ENCODE results near the gene CFAP91.

Gene CFAP91

DNA sequence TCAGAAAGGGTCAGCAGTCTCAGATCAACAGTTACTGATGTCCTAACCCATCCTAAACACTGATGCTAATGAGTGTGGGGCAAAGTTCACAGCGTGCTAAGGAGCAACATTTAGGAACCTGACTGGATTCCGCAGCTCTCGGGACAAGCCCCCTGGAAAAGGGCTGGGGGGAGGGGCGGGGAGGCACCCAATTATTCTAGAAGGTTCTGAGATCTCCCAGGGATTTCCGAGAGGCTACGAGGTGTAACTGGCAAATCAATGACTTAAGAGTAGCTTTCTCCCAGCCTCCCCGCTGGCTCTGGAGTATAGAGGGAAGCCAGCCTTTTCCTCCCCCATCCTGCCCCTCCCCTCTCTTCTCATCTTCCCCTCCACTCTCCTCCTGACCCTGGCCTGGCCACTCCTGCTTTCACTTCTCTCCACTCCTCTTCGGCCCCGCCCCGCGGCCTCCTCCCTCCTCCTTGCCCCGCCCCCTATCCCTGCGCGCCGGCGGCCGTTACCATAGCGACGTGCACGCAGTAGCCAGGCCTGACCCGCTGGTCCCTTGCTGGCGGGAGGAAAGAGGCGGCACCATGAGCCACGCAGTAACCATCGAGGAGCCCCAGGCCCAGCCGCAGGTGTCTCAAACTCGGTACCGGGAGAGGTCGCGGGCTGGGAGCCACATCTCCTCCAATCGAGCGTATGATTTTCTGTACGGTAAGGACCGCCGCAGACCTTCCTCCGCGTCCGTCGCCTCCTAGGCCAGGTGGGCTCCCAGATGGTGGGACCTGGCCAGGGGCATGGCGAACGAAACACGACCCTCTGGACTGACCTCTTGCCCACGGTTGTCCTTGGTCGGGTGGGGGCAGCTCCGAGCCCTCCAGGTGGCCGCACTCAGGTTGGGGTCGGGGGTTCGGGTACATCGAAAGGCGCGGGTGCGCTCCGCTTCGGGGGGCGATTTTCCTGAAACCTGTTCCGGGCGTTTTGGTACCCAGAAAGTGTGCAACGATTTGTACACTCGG is at the start of gene CFAP91:
Gene CFAP91 (plus strand): TSS at position 493 of the 998 bp plus-strand sequence. CDS start 77 bp downstream, at position 570.
- peak; percentile 91 for DNase-seq (ENCODE audit: low spot score)

DNA sequence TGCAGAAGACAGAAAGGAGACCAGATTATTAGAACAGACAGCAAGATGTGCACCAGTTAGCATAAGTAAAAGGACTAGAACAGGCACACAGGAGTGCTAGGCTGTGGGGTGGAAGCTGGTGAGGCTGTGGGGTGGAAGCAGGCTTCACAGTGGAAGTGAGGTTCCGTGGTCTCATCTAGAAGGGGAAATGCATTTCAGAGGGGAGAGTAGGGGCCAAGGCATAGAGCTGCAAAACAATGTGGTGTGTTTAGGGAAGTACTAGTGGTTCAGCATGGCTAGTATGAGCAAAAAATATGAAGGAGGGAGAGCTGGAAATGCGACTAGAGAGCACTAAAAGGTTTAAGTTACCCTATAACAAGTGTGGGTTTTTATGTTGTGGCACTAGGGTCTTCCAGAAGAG is 48.9 kb upstream of the CFAP91 start:
- no peak for DNase-seq (ENCODE audit: low spot score)

DNA sequence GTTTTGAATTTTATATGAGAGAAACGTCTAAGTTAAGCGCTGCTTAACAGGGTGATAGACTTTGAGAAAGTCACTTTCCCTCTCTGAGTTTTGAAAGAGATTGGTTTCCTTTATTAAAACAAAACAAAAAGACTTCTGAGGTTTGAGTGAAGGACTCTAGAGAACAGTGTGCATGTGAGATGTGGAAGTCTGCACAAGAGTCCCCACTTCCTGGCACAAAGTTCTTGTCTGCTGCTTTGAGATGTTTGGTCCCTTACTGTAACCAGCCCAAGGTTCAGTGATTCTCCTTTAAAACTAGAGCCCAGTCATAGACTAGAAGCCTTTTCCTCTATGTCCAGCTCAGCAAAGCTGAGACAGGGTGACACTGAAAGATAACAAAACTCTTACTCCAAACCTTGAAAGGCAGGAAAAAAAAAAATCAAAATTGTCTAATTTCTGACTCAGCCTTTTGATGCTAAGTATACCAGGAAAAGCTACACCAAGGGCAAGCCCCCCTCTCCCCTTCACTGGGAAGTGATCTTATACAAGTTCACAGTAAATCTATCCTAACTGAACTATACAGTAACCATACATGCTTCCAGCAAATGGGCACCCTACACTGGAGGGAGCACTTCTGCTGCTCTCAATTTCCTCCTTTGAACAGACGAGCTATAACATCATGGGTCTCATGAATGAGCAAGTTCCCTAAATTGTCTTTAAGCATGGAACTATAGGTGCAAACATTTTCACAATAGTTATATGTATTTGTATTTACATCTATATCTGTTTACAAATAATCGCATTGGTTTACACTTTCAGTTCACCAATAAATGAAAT is 44.7 kb upstream of the CFAP91 start:
- DNase-seq (ENCODE audit: low spot score): no peak

DNA sequence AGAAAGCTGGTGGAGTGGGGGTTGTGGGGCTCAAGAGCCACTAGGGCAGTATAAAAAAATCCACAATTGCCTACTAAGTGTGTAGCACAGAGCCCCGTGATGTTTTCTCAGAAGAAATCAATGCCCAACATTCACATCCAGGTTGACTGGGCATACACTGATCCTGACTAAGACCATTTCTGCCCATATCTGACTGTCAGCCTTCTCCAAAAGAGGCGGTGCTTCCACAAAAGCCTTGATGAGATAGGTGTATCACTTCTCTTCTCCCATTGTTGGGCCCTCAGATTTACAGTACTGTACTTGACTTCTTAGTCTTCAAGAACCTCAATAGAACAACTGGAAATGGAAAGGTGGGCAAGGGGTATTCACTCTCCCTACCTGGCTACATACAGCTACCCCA is 43.8 kb upstream of the CFAP91 start:
- no peak for DNase-seq (ENCODE audit: low spot score)

DNA sequence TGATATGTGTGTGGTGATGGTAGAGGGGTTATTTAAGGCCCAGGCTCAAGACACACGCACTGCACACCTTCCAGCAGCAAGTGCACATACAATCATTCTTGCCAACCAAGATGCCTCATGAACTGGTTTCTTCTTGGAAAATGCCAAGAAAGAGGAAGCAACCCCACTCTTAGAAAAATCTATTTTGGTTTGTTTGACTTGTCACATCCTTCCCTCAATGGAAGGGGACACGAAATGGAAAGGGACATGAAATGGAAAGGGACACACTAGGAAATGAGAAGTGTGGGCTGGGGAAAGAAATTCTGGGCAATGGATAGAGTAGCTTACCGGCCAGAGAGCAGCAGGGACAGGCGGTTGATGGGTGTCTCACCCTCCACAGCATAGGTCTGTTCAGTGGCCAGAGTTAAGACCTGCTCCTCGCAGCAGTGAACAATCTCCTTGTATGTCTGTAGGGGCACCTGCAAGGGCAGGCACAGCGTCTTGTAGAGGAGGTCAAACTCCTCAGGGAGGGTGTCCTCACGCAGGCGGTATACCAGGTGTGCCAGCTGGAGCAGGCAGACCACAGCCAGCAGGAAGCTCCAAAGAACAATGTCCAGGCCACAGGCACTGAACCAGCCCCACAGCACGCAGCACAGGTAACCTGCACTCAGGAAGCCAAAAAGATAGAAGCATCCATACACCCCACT is 43.1 kb upstream of the CFAP91 start:
- DNase-seq (ENCODE audit: low spot score): no peak

DNA sequence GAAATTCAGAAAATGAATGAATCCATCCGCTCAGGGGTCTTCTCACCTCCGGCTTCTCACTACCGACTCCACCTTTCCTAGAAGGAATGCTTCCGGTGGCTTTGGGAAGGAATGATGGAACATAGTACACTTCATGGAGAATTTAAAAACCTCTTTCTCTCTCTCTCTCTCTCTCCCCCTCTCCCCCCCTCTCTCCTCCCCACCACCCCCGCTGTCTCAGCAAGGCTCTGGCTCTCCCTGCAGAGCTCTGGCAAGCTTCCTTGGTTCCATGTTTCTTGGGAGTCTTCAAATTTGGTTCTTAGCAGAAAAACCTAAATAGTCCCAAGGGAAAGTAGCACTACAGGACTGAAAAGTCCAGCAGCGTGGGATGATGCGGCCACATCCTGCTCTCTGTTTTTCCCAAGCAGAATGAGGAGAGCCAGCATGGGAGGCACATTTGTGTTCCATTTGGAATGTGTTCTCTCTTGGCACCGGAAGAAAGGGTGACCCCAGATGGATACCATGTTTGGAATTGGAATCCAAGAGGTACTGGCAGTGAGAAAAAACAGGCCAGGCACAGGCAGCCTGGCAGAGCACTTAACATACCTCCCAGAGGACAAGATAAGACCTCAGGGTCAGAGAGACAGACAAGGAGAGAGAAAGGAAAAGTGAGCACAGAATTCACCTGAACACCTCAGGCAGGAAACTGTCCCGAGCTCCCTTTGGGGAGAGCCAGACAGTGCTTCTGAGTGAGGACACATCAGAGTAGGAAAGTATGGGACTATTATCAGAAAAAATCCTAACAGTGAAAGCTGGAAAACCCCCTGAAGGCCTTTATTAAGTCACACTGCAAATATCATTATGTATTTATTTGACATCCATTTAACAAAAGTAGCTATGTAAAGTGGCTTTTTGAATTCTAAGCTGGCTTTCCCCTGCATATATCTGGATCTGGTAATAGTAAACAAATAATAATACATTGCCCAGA is 42.1 kb upstream of the CFAP91 start, which contains the start of gene POPDC2:
Gene POPDC2 (minus strand): TSS at position 116 of the 967 bp plus-strand sequence. CDS start 166 bp downstream, outside the sequence.
- peak; percentile 31 for DNase-seq (ENCODE audit: low spot score)

DNA sequence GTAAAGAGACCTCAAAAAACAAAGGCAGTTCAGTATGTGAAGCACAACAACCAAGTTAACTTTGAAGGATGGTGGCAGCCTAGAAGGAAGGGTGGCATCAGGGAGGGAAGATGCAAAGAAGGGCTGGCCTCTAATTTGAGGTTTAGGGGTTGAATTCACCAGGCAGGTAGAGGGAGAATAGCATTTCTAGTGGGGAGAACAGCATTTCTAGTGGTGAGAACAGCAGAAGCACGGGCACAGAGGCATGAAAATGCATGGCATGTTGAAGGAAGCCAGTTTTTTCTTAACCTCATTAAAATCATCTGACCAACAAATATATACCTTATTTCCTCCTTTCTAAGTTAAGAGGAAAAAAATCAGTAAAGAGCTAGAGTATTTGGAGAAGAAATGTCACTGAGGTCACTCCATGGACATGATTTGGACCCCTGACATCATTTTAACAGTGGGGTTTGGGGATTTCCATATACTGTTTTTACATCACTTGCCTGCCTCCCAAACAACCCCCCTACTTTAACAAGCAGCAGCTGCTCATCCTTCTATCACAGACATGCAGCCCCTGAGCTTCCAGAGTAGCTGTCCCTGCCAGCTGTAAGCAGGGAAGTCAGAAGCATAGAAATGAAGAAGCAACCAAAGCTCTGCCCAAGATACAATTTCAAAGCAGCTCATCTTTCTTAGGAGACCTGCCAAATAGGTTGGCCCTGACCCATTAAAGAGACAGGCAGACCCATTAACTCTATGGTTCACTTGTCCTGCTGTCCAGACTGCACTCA is 40.0 kb upstream of the CFAP91 start:
- DNase-seq (ENCODE audit: low spot score): peak; percentile 13

DNA sequence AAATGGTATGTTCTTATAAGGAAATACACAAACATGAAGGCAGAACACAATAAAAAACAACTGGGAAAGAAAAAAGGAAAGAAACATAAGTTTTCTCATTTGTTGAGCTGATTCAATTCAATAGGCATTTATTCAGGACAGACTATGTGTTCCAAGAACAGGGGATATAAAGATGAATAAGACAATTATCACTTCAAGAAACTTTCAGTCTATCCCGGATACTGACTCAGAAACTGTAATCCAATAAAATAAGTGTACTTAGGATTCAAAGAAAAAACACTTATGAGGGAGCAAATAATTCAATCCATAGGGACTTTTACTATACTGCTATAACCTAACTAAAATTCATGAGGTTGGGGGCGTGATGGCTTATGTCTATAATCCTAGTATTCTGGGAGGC is 38.9 kb upstream of the CFAP91 start:
- no peak for DNase-seq (ENCODE audit: low spot score)

DNA sequence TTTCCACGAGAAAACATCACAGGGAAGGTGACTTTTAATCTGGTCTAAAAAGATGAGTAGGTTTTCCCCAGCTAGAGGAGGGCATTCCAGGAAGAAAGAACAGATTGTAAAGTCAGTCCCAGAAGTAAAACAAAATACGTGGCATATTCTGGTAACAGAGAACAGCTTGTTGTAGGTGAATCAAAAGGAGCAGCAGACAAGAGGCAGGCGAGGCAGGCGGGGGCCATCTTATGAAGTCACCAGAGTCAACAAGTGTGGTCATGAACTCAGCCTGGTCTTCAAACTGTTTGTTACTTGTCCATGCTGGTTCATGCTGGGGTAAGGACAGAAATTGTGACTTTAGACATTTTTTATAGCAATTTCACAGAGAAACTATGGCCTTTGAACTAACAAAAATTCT is 38.5 kb upstream of the CFAP91 start:
- DNase-seq (ENCODE audit: low spot score): no peak

DNA sequence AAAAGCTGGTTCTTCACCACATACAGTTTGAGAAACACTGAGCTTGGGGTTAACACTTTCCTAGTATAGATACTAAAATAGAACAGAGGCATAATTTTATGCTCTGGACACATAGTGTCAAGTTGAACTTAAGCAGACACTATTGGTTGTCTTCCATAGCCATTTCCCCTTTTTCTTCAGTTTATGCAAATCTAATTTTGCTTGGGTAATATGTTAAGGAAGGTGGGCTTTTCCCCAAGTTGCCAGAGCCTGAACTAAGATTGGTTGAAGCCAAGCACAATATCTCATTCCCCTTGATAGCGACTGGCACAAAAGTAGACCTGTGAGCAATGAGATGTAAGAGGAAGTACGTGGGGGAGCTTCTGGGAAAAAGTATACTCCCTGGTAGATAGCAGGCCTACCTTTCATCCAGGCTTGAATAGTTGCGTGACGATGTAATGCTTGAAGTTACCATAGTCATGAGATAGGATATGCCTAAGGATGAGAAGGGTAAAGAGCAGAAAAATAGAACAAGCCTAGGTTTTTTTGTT is 37.9 kb upstream of the CFAP91 start:
- no peak for DNase-seq (ENCODE audit: low spot score)

DNA sequence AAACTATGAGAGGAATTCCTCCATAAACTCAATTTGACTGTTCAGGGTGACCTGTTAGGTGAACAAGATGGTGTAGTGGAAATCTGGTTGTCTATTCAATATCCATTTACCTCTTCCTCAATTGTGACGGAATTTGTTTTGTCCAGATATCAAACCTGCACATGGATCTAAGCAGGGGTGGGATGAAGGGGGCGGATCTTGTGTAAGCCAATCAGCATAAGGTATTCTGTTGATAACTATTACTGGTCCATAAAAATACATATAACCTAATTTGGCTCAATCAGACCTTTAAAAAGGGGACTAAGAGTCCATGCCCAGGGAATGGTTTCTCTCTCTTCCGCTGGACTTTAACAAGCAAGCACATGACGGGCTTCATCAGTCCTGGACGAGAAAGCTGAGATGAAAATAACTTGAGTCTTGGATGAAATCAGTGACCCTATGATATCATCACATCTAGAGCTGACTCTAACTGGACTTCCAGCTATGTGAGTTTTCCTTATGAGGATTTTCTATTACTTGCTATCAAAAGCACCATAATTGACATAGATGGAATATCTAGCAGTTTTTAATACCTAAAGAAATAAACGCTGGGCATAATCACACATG is 36.8 kb upstream of the CFAP91 start:
- no peak for DNase-seq (ENCODE audit: low spot score)

DNA sequence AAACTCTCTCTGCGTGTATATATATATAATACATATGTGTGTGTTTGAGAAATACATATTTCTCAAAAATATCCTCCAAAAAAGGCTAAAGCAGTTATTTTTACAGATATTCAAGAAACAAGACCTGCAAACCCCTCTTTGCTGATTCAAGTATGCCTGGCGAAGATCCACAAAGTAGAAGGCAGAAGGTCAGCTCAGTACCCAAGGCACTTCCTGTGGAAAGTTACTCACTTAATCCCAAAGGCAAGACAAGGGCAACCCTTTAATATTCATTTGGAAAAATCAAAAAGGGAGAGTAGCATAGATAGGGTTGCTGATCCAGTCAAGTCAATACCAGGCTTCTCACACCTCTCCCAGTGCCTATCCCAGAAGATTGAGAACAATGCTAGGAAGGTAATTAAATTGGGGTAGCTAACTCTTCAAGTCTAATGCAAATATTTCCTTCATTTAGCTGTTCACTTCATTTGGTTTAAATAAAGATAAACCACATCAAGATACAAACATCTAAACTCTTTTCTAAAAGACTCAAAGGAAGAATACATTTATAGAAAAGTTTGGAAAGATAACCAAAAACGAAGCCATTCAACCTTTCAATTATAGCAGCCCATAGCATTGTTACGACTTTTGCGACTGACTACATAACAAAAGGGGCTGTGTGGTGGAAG is 32.8 kb upstream of the CFAP91 start:
- DNase-seq (ENCODE audit: low spot score): no peak

DNA sequence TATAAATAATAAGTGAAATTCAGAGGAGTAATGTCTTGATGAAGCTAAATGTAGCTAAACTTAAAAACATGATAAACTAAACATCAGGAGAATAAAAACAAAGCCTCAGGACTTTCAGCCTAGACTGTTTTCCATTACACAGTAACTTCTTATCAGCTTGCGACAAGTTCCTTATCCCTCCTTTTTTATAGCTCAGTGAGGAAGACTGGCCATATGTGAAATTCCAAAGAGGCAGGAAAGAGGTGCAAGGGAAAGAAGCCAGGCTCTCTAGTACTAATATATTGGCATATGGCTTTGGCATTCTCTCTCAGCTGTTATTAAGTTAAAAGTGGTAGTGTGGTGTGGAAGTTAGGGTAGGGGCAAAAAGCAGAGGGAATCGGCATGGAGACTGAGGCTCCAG is 30.0 kb upstream of the CFAP91 start:
- no peak for DNase-seq (ENCODE audit: low spot score)

DNA sequence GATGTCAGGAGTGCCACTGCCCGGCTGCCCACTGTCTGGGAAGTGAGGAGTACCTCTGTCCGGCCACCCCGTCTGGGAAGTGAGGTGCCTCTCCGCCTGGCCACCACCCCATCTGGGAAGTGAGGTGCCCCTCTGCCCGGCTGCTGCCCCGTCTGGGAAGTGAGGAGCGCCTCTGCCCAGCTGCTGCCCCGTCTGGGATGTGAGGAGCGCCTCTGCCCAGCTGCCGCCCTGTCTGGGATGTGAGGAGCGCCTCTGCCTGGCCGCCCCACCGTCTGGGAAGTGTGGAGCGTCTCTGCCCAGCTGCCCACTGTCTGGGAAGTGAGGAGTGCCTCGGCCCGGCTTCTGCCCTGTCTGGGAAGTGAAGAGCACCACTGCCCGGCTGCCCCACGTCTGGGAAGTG is 28.9 kb upstream of the CFAP91 start:
- no peak for DNase-seq (ENCODE audit: low spot score)

DNA sequence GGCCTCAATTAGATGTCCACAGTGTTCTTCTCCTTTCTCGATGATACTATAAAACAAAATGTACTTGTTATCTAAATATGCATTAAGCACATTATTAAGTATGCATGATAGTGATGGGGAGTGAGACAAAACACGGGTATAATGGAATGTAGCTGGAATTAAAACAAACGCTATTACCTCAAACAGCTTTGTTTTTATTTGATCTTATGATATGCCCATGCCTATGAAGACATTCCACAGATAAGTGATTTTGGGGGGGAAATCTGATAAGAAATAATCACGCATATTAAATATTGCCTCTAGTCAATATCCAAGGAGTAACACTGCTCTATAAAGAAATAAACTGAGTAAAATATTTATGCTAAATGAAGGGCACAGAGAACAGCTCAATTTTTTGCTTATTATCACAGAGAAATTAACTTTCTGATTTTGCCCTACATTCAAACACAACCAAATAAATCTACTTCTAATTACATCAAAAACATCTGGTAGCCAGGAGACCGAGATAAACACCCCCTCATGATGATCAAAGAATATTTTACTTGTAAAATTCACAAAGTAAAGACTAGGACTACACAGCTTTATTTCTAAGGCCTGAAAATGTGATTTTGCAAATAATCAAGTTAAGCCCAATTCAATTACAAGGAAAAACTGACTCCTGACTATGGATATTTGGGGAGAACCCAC is 27.5 kb upstream of the CFAP91 start:
- DNase-seq (ENCODE audit: low spot score): no peak

DNA sequence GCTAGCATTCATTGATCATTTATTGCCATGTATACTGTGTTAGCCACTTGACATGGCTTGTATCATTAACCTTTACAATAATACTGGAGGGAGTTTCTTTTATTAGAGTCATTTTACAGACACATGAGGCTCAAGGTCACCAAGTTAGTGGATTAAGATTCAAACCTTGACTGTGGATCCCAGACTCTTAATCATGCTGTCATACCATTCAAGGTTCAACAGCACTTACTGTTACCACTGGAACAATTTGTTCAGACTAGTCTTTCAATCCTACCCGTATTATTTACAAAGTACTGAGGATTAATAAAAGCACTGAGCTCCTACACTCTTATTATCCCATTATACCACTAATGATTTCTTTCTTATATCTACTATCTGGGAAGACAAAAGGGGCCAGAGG is 26.8 kb upstream of the CFAP91 start:
- DNase-seq (ENCODE audit: low spot score): no peak

DNA sequence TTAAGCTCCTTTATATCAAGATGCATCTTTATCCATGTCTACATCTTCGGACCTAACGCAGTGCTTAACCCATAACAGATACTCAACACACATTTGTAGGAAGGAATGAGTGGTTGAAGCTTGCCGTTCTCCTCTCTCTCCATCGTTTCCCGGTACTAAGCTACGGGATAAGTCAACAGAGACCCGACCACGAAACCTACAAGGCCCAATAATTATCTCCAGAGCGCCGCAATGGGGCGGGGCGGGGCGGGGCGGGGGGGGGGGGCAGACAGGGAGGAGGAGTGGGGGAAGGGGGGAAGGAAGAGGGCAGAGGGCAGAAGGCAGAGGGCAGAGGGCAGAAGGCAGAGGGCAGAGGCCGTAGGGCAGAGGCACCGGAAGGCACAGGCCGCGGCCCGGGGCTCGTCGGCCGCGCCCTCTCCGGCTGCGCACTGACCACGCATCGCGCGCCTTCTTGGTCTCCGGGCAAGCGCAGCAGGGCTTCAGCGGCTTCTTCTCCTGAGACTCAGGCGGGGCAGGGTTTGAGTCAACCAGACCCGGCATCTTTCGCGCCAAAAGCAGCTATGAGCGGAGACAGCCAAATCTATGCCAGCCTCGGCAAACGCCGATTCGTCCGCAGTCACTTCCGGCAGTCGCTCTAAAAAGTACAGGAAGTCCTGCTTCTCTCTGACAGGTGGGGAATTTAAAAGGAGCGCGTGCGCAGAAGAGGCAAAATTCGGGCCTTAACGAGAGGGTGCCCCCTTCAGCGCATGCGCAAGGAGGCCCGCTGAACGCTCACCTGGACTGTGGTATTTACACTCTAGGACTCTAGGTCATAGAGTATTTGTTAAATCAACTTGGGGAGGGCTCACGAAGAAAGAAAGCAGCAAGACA is 25.8 kb upstream of the CFAP91 start, which contains the start of gene COX17:
Gene COX17 (minus strand): TSS at position 636 of the 870 bp plus-strand sequence. CDS start 96 bp downstream, at position 540.
- peak; percentile 98 for DNase-seq (ENCODE audit: low spot score)

All from cerebellar cortex (tissue), 1 donor.